ENCODE measurements around the gene XIRP2.
A peak's percentile ranks its signal among the peaks of the same experiment; 100 is the strongest.
"Not testable (repeated sequence)": the region's sequence is repeated elsewhere in the genome, so short reads cannot be mapped to it uniquely, and the experiment has no call there.

The XIRP2 gene

DNA sequence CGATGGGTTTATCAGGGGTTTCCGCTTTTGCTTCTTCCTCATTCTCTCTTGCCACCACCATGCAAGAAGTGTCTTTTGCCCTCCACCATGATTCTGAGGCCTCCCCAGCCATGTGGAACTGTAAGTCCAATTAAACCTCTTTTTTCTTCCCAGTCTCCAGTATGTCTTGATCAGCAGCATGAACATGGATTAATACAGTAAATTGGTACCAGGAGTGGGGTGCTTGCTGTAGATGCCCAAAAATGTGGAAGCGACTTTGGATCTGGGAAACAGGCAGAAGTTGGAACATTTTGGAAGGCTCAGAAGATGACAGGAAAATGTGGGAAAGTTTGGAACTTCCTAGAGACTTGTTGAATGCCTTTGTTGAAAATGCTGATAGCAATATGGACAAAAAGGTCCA, 146.7 kb downstream of the XIRP2 start:
- not testable (repeated sequence) for H3K4ac ChIP-seq (ENCODE audit: low read length); H2BK5ac ChIP-seq (ENCODE audit: low read length); H3K4me1 ChIP-seq (ENCODE audit: control insufficient read depth in 2 of 2, insufficient read depth in 1 of 2, low read depth in 1 of 2, low read length in 2 of 2); H3K23ac ChIP-seq (ENCODE audit: low read depth, low read length, poor library complexity); H4K8ac ChIP-seq (ENCODE audit: low read depth, low read length); H2BK12ac ChIP-seq (ENCODE audit: low read length); H3K36me3 ChIP-seq (replicated peaks in 1 of 2; ENCODE audit: control insufficient read depth in 2 of 2, insufficient read depth in 2 of 2, low read length in 2 of 2); H3K27ac ChIP-seq (replicated peaks; ENCODE audit: low read length); H2BK15ac ChIP-seq (ENCODE audit: low read length); H2AK5ac ChIP-seq (ENCODE audit: low read depth, low read length); H3K4me3 ChIP-seq (ENCODE audit: low read length in 2 of 2); H3K9ac ChIP-seq (ENCODE audit: low read depth, low read length, poor library complexity); H2AFZ ChIP-seq (ENCODE audit: low read length); H3K9me3 ChIP-seq (replicated peaks in 1 of 2; ENCODE audit: control insufficient read depth in 2 of 2, insufficient read depth in 1 of 2, low read depth in 1 of 2, low read length in 2 of 2); H3K4me2 ChIP-seq (ENCODE audit: insufficient read depth, low read length, poor library complexity, severe bottlenecking); H3K14ac ChIP-seq (ENCODE audit: low read length); H3K79me1 ChIP-seq (ENCODE audit: low read depth, low read length); DNase-seq (ENCODE audit: low spot score); H3K18ac ChIP-seq (ENCODE audit: low read length); H4K91ac ChIP-seq (ENCODE audit: low read depth, low read length, poor library complexity); H2BK120ac ChIP-seq (ENCODE audit: low read depth, low read length); H3K27me3 ChIP-seq (ENCODE audit: control insufficient read depth in 3 of 3, insufficient read depth in 3 of 3, low read depth in 1 of 3, low read length in 3 of 3)
- WGBS, 2 donors (ENCODE audit: extremely low coverage in 2 of 2, insufficient read length in 2 of 2, insufficient replicate concordance in 1 of 2) = no CpG with 5 or more reads among the region's 3 CpGs

DNA sequence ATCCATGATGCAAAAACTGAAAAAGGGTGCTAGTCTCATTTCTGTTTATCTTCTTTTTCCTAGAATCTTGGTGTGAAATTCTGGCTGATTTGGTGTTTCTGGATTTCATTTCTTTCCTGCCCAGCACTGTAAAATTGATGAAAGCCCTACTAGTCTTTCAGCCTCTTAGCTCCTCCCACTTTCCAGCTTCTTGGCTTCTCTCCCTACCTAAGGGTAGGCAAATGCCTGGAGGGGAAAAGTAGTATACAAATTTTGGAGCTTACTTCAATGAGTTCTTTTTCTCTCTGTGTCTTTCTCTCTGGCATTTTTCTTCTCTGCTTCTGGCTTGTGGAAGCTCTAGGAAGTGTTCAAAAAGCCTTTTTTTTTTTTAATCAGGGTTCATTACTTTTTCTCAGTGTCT, 160.5 kb downstream of the XIRP2 start:
- Histone ChIP-seq H3K4ac (ENCODE audit: low read length) (no peak overlapping the region), H3K27ac (replicated peaks; ENCODE audit: low read length) (no peak overlapping the region), H3K18ac (ENCODE audit: low read length) (no peak overlapping the region), H3K4me1 (ENCODE audit: control insufficient read depth in 2 of 2, insufficient read depth in 1 of 2, low read depth in 1 of 2, low read length in 2 of 2) (no peaks in the 10 kb centered on the region), H3K14ac (ENCODE audit: low read length) (no peak overlapping the region), H4K8ac (ENCODE audit: low read depth, low read length) (no peak overlapping the region), H2BK120ac (ENCODE audit: low read depth, low read length) (no peak overlapping the region), H2AFZ (ENCODE audit: low read length) (peak overlapping the region; percentile 53), H2BK15ac (ENCODE audit: low read length) (no peak overlapping the region), H2BK5ac (ENCODE audit: low read length) (no peak overlapping the region), H3K9me3 (replicated peaks in 1 of 2; ENCODE audit: control insufficient read depth in 2 of 2, insufficient read depth in 1 of 2, low read depth in 1 of 2, low read length in 2 of 2) (no peaks in the 10 kb centered on the region), H2AK5ac (ENCODE audit: low read depth, low read length) (no peak overlapping the region), H3K79me1 (ENCODE audit: low read depth, low read length) (no peaks in the 10 kb centered on the region), H3K4me2 (ENCODE audit: insufficient read depth, low read length, poor library complexity, severe bottlenecking) (no peak overlapping the region), H3K36me3 (replicated peaks in 1 of 2; ENCODE audit: control insufficient read depth in 2 of 2, insufficient read depth in 2 of 2, low read length in 2 of 2) (no peaks in the 10 kb centered on the region), H4K91ac (ENCODE audit: low read depth, low read length, poor library complexity) (no peak overlapping the region), H3K9ac (ENCODE audit: low read depth, low read length, poor library complexity) (no peak overlapping the region), H2BK12ac (ENCODE audit: low read length) (no peak overlapping the region), H3K27me3 (ENCODE audit: control insufficient read depth in 3 of 3, insufficient read depth in 3 of 3, low read depth in 1 of 3, low read length in 3 of 3) (no peaks in the 10 kb centered on the region), H3K23ac (ENCODE audit: low read depth, low read length, poor library complexity) (no peak overlapping the region), H3K4me3 (ENCODE audit: low read length in 2 of 2) (no peak overlapping the region)
- DNase-seq (ENCODE audit: low spot score) = no peak

DNA sequence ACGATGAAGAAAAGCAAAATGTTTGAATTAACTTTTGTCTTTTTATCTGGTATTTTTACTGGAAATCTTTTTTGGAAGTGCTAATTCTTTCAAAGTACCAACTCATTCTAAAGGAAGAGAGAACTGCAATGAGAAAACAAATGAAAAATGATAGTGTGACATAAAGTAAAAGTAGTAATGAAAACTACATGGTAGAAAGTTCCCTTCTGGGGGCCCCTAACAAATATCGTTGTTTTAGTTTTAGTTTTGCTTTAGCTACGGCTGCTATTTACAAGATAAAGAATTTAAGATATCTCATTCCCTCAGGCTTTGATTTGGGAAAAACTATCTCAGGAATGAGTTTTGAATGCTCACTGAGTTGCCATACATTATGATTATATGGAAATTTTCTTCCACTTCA, 161.4 kb downstream of the XIRP2 start:
- WGBS, 2 donors (ENCODE audit: extremely low coverage in 2 of 2, insufficient read length in 2 of 2, insufficient replicate concordance in 1 of 2) = no CpG with 5 or more reads among the region's 3 CpGs
- no peak overlapping the region for H2BK12ac ChIP-seq (ENCODE audit: low read length)
- no peaks in the 10 kb centered on the region for H3K27me3 ChIP-seq (ENCODE audit: control insufficient read depth in 3 of 3, insufficient read depth in 3 of 3, low read depth in 1 of 3, low read length in 3 of 3)
- H3K23ac ChIP-seq (ENCODE audit: low read depth, low read length, poor library complexity) = no peak overlapping the region
- H2BK5ac ChIP-seq (ENCODE audit: low read length) = no peak overlapping the region
- H2AK5ac ChIP-seq (ENCODE audit: low read depth, low read length) = no peak overlapping the region
- DNase-seq (ENCODE audit: low spot score) = no peak
- no peak overlapping the region for H3K4me3 ChIP-seq (ENCODE audit: low read length in 2 of 2)
- no peak overlapping the region for H3K14ac ChIP-seq (ENCODE audit: low read length)
- no peaks in the 10 kb centered on the region for H3K9me3 ChIP-seq (replicated peaks in 1 of 2; ENCODE audit: control insufficient read depth in 2 of 2, insufficient read depth in 1 of 2, low read depth in 1 of 2, low read length in 2 of 2)
- H3K4ac ChIP-seq (ENCODE audit: low read length) = no peak overlapping the region
- no peak overlapping the region for H2BK120ac ChIP-seq (ENCODE audit: low read depth, low read length)
- H3K4me2 ChIP-seq (ENCODE audit: insufficient read depth, low read length, poor library complexity, severe bottlenecking) = no peak overlapping the region
- H3K27ac ChIP-seq (replicated peaks; ENCODE audit: low read length) = no peak overlapping the region
- H4K8ac ChIP-seq (ENCODE audit: low read depth, low read length) = no peak overlapping the region
- H3K36me3 ChIP-seq (replicated peaks in 1 of 2; ENCODE audit: control insufficient read depth in 2 of 2, insufficient read depth in 2 of 2, low read length in 2 of 2) = no peaks in the 10 kb centered on the region
- no peaks in the 10 kb centered on the region for H3K79me1 ChIP-seq (ENCODE audit: low read depth, low read length)
- no peak overlapping the region for H3K18ac ChIP-seq (ENCODE audit: low read length)
- H2AFZ ChIP-seq (ENCODE audit: low read length) = no peak overlapping the region
- no peaks in the 10 kb centered on the region for H3K4me1 ChIP-seq (ENCODE audit: control insufficient read depth in 2 of 2, insufficient read depth in 1 of 2, low read depth in 1 of 2, low read length in 2 of 2)
- no peak overlapping the region for H3K9ac ChIP-seq (ENCODE audit: low read depth, low read length, poor library complexity)
- H4K91ac ChIP-seq (ENCODE audit: low read depth, low read length, poor library complexity) = no peak overlapping the region
- H2BK15ac ChIP-seq (ENCODE audit: low read length) = no peak overlapping the region

DNA sequence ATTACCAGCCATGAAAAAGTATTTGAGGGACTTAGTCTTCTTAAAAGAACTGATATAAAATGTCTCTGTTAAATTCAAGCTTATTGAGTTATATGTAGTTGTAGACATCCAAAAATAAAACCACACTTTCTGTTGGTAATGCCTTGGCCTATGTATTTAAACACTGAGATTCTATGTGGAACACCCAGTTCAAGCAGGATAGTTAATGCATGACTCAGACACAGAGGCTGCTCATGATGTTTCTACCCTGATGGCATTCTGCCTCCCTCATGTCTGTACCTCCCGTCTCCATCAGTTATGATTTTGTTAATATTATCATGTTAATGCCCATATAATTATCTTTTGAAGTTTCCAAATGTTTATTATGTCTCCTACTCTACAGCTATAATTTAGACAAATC, 164.5 kb downstream of the XIRP2 start:
- no peak overlapping the region for H2AK5ac ChIP-seq (ENCODE audit: low read depth, low read length)
- H2AFZ ChIP-seq (ENCODE audit: low read length) = no peak overlapping the region
- no peak overlapping the region for H4K8ac ChIP-seq (ENCODE audit: low read depth, low read length)
- no peak overlapping the region for H3K27ac ChIP-seq (replicated peaks; ENCODE audit: low read length)
- no peak for DNase-seq (ENCODE audit: low spot score)
- no peak overlapping the region for H3K18ac ChIP-seq (ENCODE audit: low read length)
- no peaks in the 10 kb centered on the region for H3K79me1 ChIP-seq (ENCODE audit: low read depth, low read length)
- H3K4ac ChIP-seq (ENCODE audit: low read length) = no peak overlapping the region
- H3K4me3 ChIP-seq (ENCODE audit: low read length in 2 of 2) = no peak overlapping the region
- no peak overlapping the region for H2BK120ac ChIP-seq (ENCODE audit: low read depth, low read length)
- H2BK15ac ChIP-seq (ENCODE audit: low read length) = no peak overlapping the region
- H3K36me3 ChIP-seq (replicated peaks in 1 of 2; ENCODE audit: control insufficient read depth in 2 of 2, insufficient read depth in 2 of 2, low read length in 2 of 2) = no peaks in the 10 kb centered on the region
- no CpG with 5 or more reads among the region's 1 CpG for WGBS, 2 donors (ENCODE audit: extremely low coverage in 2 of 2, insufficient read length in 2 of 2, insufficient replicate concordance in 1 of 2)
- no peak overlapping the region for H4K91ac ChIP-seq (ENCODE audit: low read depth, low read length, poor library complexity)
- no peak overlapping the region for H3K23ac ChIP-seq (ENCODE audit: low read depth, low read length, poor library complexity)
- no peak overlapping the region for H3K9ac ChIP-seq (ENCODE audit: low read depth, low read length, poor library complexity)
- no peak overlapping the region for H2BK5ac ChIP-seq (ENCODE audit: low read length)
- no peaks in the 10 kb centered on the region for H3K27me3 ChIP-seq (ENCODE audit: control insufficient read depth in 3 of 3, insufficient read depth in 3 of 3, low read depth in 1 of 3, low read length in 3 of 3)
- no peak overlapping the region for H3K14ac ChIP-seq (ENCODE audit: low read length)
- no peak overlapping the region for H3K4me2 ChIP-seq (ENCODE audit: insufficient read depth, low read length, poor library complexity, severe bottlenecking)
- no peaks in the 10 kb centered on the region for H3K4me1 ChIP-seq (ENCODE audit: control insufficient read depth in 2 of 2, insufficient read depth in 1 of 2, low read depth in 1 of 2, low read length in 2 of 2)
- no peaks in the 10 kb centered on the region for H3K9me3 ChIP-seq (replicated peaks in 1 of 2; ENCODE audit: control insufficient read depth in 2 of 2, insufficient read depth in 1 of 2, low read depth in 1 of 2, low read length in 2 of 2)
- H2BK12ac ChIP-seq (ENCODE audit: low read length) = no peak overlapping the region

Data from neuronal stem cell (in vitro differentiated cells).